Trophoblast cell (in vitro differentiated cells and primary cell): ENCODE data around the gene FAM32A.

Source experiments
- DNase-seq, 2 donors: peaks; one replicate each; pipeline ENCODE4 v3.0.0-alpha.2; 2016
- H2AFZ ChIP-seq: 2 replicates; pipeline ENCODE4 v1.6.1; 2013; ENCODE audit warnings: low read length, moderate library complexity, mild to moderate bottlenecking; ENCODE audit not compliant: insufficient read depth, poor library complexity
- H2AK5ac ChIP-seq: 2 replicates; pipeline ENCODE4 v1.6.1; 2013; ENCODE audit warnings: mild to moderate bottlenecking, low read length
- H2BK120ac ChIP-seq: 2 replicates; pipeline ENCODE4 v1.6.1; 2013; ENCODE audit warnings: low read length, mild to moderate bottlenecking, moderate library complexity; ENCODE audit not compliant: insufficient read depth, poor library complexity
- H2BK12ac ChIP-seq: 2 replicates; pipeline ENCODE4 v1.6.1; 2013; ENCODE audit warnings: mild to moderate bottlenecking, low read length, moderate library complexity
- H2BK5ac ChIP-seq: 2 replicates; pipeline ENCODE4 v1.6.1; 2013; ENCODE audit warnings: low read length, low read depth, moderate library complexity, mild to moderate bottlenecking; ENCODE audit not compliant: poor library complexity
- H3K14ac ChIP-seq: 2 replicates; pipeline ENCODE4 v1.6.1; 2013; ENCODE audit warnings: mild to moderate bottlenecking, low read length
- H3K18ac ChIP-seq: 2 replicates; pipeline ENCODE4 v1.6.1; 2013; ENCODE audit warnings: mild to moderate bottlenecking, low read length
- H3K23ac ChIP-seq: 2 replicates; pipeline ENCODE4 v1.6.1; 2013; ENCODE audit warnings: low read length
- H3K27ac ChIP-seq: 2 replicates; pipeline ENCODE4 v1.5.1; 2013; ENCODE audit warnings: low read depth, mild to moderate bottlenecking, inconsistent platforms, low read length, moderate library complexity
- H3K27me3 ChIP-seq: 2 replicates; pipeline ENCODE4 v1.6.1; 2013; ENCODE audit warnings: inconsistent platforms, mild to moderate bottlenecking, low read length, moderate library complexity; ENCODE audit not compliant: insufficient read depth
- H3K36me3 ChIP-seq, 2 experiments: 1 replicate in 1 of 2; 2 replicates in 1 of 2; pipeline ENCODE4 v1.6.1; 2013; ENCODE audit warnings: low read length in 2 of 2, mild to moderate bottlenecking in 2 of 2, moderate library complexity in 1 of 2; ENCODE audit not compliant: insufficient read depth in 2 of 2, control insufficient read depth in 1 of 2
- H3K4ac ChIP-seq: 2 replicates; pipeline ENCODE4 v1.6.1; 2013; ENCODE audit warnings: low read depth, mild to moderate bottlenecking, low read length, moderate library complexity
- H3K4me1 ChIP-seq, 2 experiments: 1 replicate in 1 of 2; 2 replicates in 1 of 2; pipeline ENCODE4 v1.6.1; 2013; ENCODE audit warnings: low read length in 2 of 2, mild to moderate bottlenecking in 2 of 2, moderate library complexity in 1 of 2; ENCODE audit not compliant: insufficient read depth in 2 of 2, control insufficient read depth in 1 of 2
- H3K4me2 ChIP-seq: 2 replicates; pipeline ENCODE4 v1.6.1; 2013; ENCODE audit warnings: inconsistent platforms, mild to moderate bottlenecking, low read length, moderate library complexity
- H3K4me3 ChIP-seq: 2 replicates; pipeline ENCODE4 v1.5.1; 2013; ENCODE audit warnings: mild to moderate bottlenecking, low read depth, low read length, inconsistent platforms
- H3K79me1 ChIP-seq: one replicate; pipeline ENCODE4 v1.6.1; 2013; ENCODE audit warnings: low read length
- H3K79me2 ChIP-seq: 2 replicates; pipeline ENCODE4 v1.6.1; 2013; ENCODE audit warnings: low read length, mild to moderate bottlenecking; ENCODE audit not compliant: control insufficient read depth, insufficient read depth, poor library complexity
- H3K9ac ChIP-seq: 2 replicates; pipeline ENCODE4 v1.6.1; 2013; ENCODE audit warnings: mild to moderate bottlenecking, low read length
- H3K9me3 ChIP-seq: 2 replicates; pipeline ENCODE4 v1.6.1; 2013; ENCODE audit warnings: low read depth, mild to moderate bottlenecking, control low read depth, inconsistent platforms, low read length; ENCODE audit not compliant: insufficient read depth
- H4K12ac ChIP-seq: 2 replicates; pipeline ENCODE4 v1.6.1; 2013; ENCODE audit warnings: low read depth, mild to moderate bottlenecking, low read length, moderate library complexity
- H4K8ac ChIP-seq: 2 replicates; pipeline ENCODE4 v1.6.1; 2013; ENCODE audit warnings: low read depth, mild to moderate bottlenecking, low read length, moderate library complexity
- H4K91ac ChIP-seq: one replicate; pipeline ENCODE4 v1.6.1; 2013; ENCODE audit warnings: low read depth, mild to moderate bottlenecking, low read length, moderate library complexity
- WGBS: extraction: QIAGEN DNeasy Blood & Tissue Kit; methylation state at CpG from one replicate; pipeline ENCODE4 v1.1.7; 2013; ENCODE audit warnings: missing lambda C conversion rate; ENCODE audit not compliant: insufficient read length, insufficient coverage; ENCODE audit errors: extremely low coverage; 5-methylcytosine and 5-hydroxymethylcytosine counted together

Gene FAM32A

GRCh38 chr19:16185768-16186123, 536 bp downstream of the FAM32A start:
- Histone ChIP-seq H3K36me3 (peaks cover 31% of the 10 kb centered on the region in 2 experiments), H3K4me2 (peak overlapping the region; percentile 72), H3K4me3 (peak overlapping the region; percentile 89), H2BK5ac (no peak overlapping the region), H2AFZ (peak overlapping the region; percentile 57), H4K91ac (peak overlapping the region; percentile 58), H3K18ac (no peak overlapping the region), H3K23ac (no peak overlapping the region), H3K9me3 (no peaks in the 10 kb centered on the region), H3K4ac (peak overlapping the region; percentile 22), H3K14ac (peak overlapping the region; percentile 59), H3K79me1 (peaks cover 7% of the 10 kb centered on the region), H3K9ac (peak overlapping the region; percentile 94), H3K4me1 (peaks cover 3 to 7% of the 10 kb centered on the region in 2 experiments), H2AK5ac (no peak overlapping the region), H4K8ac (peak overlapping the region; percentile 84), H3K27ac (no peak overlapping the region), H2BK12ac (no peak overlapping the region), H4K12ac (peak overlapping the region; percentile 72), H3K79me2 (no peaks in the 10 kb centered on the region), H2BK120ac (peak overlapping the region; percentile 20), H3K27me3 (no peaks in the 10 kb centered on the region)
- WGBS, result no CpG with 5 or more reads among the region's 20 CpGs
- DNase-seq, result peak in 1 of 2 donors; percentile 31

GRCh38 chr19:16188521-16188920, 3.3 kb downstream of the FAM32A start:
- no peak overlapping the region for H3K4ac ChIP-seq
- H4K12ac ChIP-seq, result no peak overlapping the region
- no peaks in the 10 kb centered on the region for H3K79me2 ChIP-seq
- no peak overlapping the region for H2BK12ac ChIP-seq
- no peak overlapping the region for H3K23ac ChIP-seq
- no peak overlapping the region for H2BK5ac ChIP-seq
- no peak overlapping the region for H3K4me2 ChIP-seq
- H3K9ac ChIP-seq, result no peak overlapping the region
- peaks cover 7% of the 10 kb centered on the region for H3K79me1 ChIP-seq
- H2AK5ac ChIP-seq, result no peak overlapping the region
- H3K4me1 ChIP-seq, result peaks cover 3 to 7% of the 10 kb centered on the region in 2 experiments
- peak overlapping the region; percentile 14 for H3K18ac ChIP-seq
- H3K27me3 ChIP-seq, result no peaks in the 10 kb centered on the region
- no CpG with 5 or more reads among the region's 3 CpGs for WGBS
- no peak overlapping the region for H3K27ac ChIP-seq
- DNase-seq, result no peak
- H3K36me3 ChIP-seq, result peaks cover 43 to 46% of the 10 kb centered on the region in 2 experiments
- no peaks in the 10 kb centered on the region for H3K9me3 ChIP-seq
- no peak overlapping the region for H3K4me3 ChIP-seq
- no peak overlapping the region for H3K14ac ChIP-seq
- no peak overlapping the region for H4K91ac ChIP-seq
- no peak overlapping the region for H2BK120ac ChIP-seq
- no peak overlapping the region for H2AFZ ChIP-seq
- no peak overlapping the region for H4K8ac ChIP-seq

DNA sequence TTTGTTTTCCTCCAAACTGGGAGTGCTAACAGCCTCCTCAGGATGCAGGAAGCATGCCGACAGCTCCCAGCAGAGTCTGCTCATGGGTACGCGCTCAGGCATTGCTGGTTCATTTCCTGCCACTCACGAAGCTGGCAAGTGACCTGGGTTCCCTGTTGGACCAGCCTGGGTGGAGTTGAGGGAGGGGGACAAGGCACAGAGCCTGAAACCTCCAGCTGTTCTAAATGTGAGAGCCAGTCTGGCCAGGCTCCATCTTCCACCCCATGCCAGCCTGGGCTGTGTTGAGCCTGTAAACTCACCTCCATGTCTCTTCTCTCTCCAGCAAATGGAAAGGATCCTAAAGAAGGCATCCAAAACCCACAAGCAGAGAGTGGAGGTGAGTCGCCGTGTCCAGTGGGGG, 5.0 kb downstream of the FAM32A start:
- no peak overlapping the region for H3K27ac ChIP-seq
- H3K9me3 ChIP-seq, result no peaks in the 10 kb centered on the region
- H4K12ac ChIP-seq, result no peak overlapping the region
- H2BK12ac ChIP-seq, result no peak overlapping the region
- no peaks in the 10 kb centered on the region for H3K27me3 ChIP-seq
- no peak overlapping the region for H3K4ac ChIP-seq
- H3K4me3 ChIP-seq, result no peak overlapping the region
- H3K79me1 ChIP-seq, result peaks cover 3% of the 10 kb centered on the region
- no peaks in the 10 kb centered on the region for H3K79me2 ChIP-seq
- peaks cover 43 to 46% of the 10 kb centered on the region in 2 experiments for H3K36me3 ChIP-seq
- no peak for DNase-seq
- WGBS, result no CpG with 5 or more reads among the region's 6 CpGs
- no peak overlapping the region for H3K4me2 ChIP-seq
- peaks cover 0 to 4% of the 10 kb centered on the region in 2 experiments for H3K4me1 ChIP-seq
- no peak overlapping the region for H2BK5ac ChIP-seq
- no peak overlapping the region for H2BK120ac ChIP-seq
- H3K9ac ChIP-seq, result no peak overlapping the region
- H3K23ac ChIP-seq, result no peak overlapping the region
- H2AFZ ChIP-seq, result no peak overlapping the region
- no peak overlapping the region for H3K18ac ChIP-seq
- H3K14ac ChIP-seq, result no peak overlapping the region
- no peak overlapping the region for H4K91ac ChIP-seq
- no peak overlapping the region for H4K8ac ChIP-seq
- no peak overlapping the region for H2AK5ac ChIP-seq

GRCh38 chr19:16190736-16191135, 5.5 kb downstream of the FAM32A start:
- no peak overlapping the region for H3K27ac ChIP-seq
- H2BK120ac ChIP-seq, result no peak overlapping the region
- no peaks in the 10 kb centered on the region for H3K9me3 ChIP-seq
- H3K79me2 ChIP-seq, result no peaks in the 10 kb centered on the region
- no CpG with 5 or more reads among the region's 10 CpGs for WGBS
- H3K4me2 ChIP-seq, result no peak overlapping the region
- no peak for DNase-seq
- no peaks in the 10 kb centered on the region for H3K79me1 ChIP-seq
- no peak overlapping the region for H2AK5ac ChIP-seq
- H3K9ac ChIP-seq, result no peak overlapping the region
- H3K4me1 ChIP-seq, result peaks cover 0 to 4% of the 10 kb centered on the region in 2 experiments
- H2BK12ac ChIP-seq, result no peak overlapping the region
- H3K4ac ChIP-seq, result no peak overlapping the region
- no peak overlapping the region for H3K18ac ChIP-seq
- H3K27me3 ChIP-seq, result no peaks in the 10 kb centered on the region
- H4K91ac ChIP-seq, result no peak overlapping the region
- no peak overlapping the region for H4K12ac ChIP-seq
- no peak overlapping the region for H3K23ac ChIP-seq
- no peak overlapping the region for H3K4me3 ChIP-seq
- no peak overlapping the region for H2AFZ ChIP-seq
- no peak overlapping the region for H4K8ac ChIP-seq
- peaks cover 43 to 46% of the 10 kb centered on the region in 2 experiments for H3K36me3 ChIP-seq
- H2BK5ac ChIP-seq, result no peak overlapping the region
- H3K14ac ChIP-seq, result no peak overlapping the region
